HG02759 (cell line): ENCODE measurements around the gene TRIP12.
"Not testable (repeated sequence)": the region's sequence is repeated elsewhere in the genome, so short reads cannot be mapped to it uniquely, and the experiment has no call there.

Source experiments
- ATAC-seq: cut with Tn5 transposase; IDR thresholded peaks from one replicate; pipeline ENCODE4 v1.9.1; 2021; ENCODE audit warnings: mild to moderate bottlenecking, moderate library complexity; ENCODE audit not compliant: unreplicated experiment

The TRIP12 gene

GRCh38 chr2:229779650-229780049 lies 142.2 kb downstream of the TRIP12 start:
- no peak for ATAC-seq

GRCh38 chr2:229777716-229778115 lies 144.1 kb downstream of the TRIP12 start:
- no peak for ATAC-seq

GRCh38 chr2:229775614-229776313 lies 146.0 kb downstream of the TRIP12 start:
- ATAC-seq: no peak

GRCh38 chr2:229774237-229774636 lies 147.6 kb downstream of the TRIP12 start:
- no peak for ATAC-seq

GRCh38 chr2:229768235-229768634 lies 153.6 kb downstream of the TRIP12 start:
- ATAC-seq: no peak

- no peak for ATAC-seq
Observed at GRCh38 chr2:229765721-229766120, 156.1 kb downstream of the TRIP12 start.

- ATAC-seq: no peak
Observed at GRCh38 chr2:229761663-229762062, 160.1 kb downstream of the TRIP12 start.

GRCh38 chr2:229757462-229757861 lies 164.3 kb downstream of the TRIP12 start:
- ATAC-seq: not testable (repeated sequence)

GRCh38 chr2:229752970-229753729 lies 168.7 kb downstream of the TRIP12 start:
- no peak for ATAC-seq

GRCh38 chr2:229749779-229750178 lies 172.0 kb downstream of the TRIP12 start:
- ATAC-seq: no peak

GRCh38 chr2:229748950-229749349 lies 172.9 kb downstream of the TRIP12 start:
- ATAC-seq: no peak

GRCh38 chr2:229742691-229743090 lies 179.1 kb downstream of the TRIP12 start:
- not testable (repeated sequence) for ATAC-seq

GRCh38 chr2:229740279-229740678 lies 181.5 kb downstream of the TRIP12 start:
- ATAC-seq: no peak

- no peak for ATAC-seq
Observed at GRCh38 chr2:229738024-229738625, 183.7 kb downstream of the TRIP12 start.

- no peak for ATAC-seq
Observed at GRCh38 chr2:229734410-229734809, 187.4 kb downstream of the TRIP12 start.

- no peak for ATAC-seq
Observed at GRCh38 chr2:229733611-229734245, 188.1 kb downstream of the TRIP12 start.

GRCh38 chr2:229732897-229733296 lies 188.9 kb downstream of the TRIP12 start:
- no peak for ATAC-seq

GRCh38 chr2:229731916-229732315 lies 189.9 kb downstream of the TRIP12 start:
- ATAC-seq: no peak

- ATAC-seq: no peak
Observed at GRCh38 chr2:229731363-229731762, 190.4 kb downstream of the TRIP12 start.

GRCh38 chr2:229728370-229728769 lies 193.4 kb downstream of the TRIP12 start:
- no peak for ATAC-seq

GRCh38 chr2:229726643-229727042 lies 195.2 kb downstream of the TRIP12 start:
- ATAC-seq: no peak
